HCT116 (cell line): Measurements from ENCODE around the gene APBA2. TPM values are rescaled to one million over a fixed set of nuclear protein-coding genes. Genes with fewer than 3 reads are reported as not detected.

Experiments used
- ATAC-seq: fragments of 200-7000 bp; cut with Tn5 transposase; 2 replicates; pipeline ENCODE4 v1.9.1; 2020; ENCODE audit warnings: mild to moderate bottlenecking, moderate library complexity
- BruUV-seq: library from RNA; stranded (reverse); fragments of 400-500 nt; replicated peaks from 2 replicates; lab custom pipeline; 2021; lab: Mats Ljungman, UMichigan
- CTCF ChIA-PET: fragments of 300-600 bp; sonication (Branson Sonifier 250); formaldehyde crosslinking; loops from one replicate; lab custom pipeline; 2021; ENCODE audit warnings: antibody characterized with exemption; lab: Charles Lee
- POLR2A ChIA-PET: fragments of 300-600, 350-600 bp; sonication (Branson Sonifier 250); formaldehyde crosslinking; loops from one replicate; lab custom pipeline; 2021; ENCODE audit warnings: antibody characterized with exemption; lab: Charles Lee
- RAD21 ChIA-PET, 2 experiments: fragments of 300-600 bp; sonication (Branson Sonifier 250); formaldehyde crosslinking; loops; one replicate each; lab custom pipeline; 2023; ENCODE audit warnings: low total read pairs in 2 of 2; ENCODE audit not compliant: uncharacterized antibody in 2 of 2, unreplicated experiment in 2 of 2, low non-redundant PET in 1 of 2; lab: Charles Lee
- DNase-seq: peaks from one replicate; pipeline ENCODE4 v3.0.0-alpha.2; 2010; ENCODE audit warnings: low read depth, low spot score
- H2AFZ ChIP-seq: fragments of 200-600 bp; shearing (Covaris generic), sonication (generic); 2 replicates; pipeline ENCODE4 v1.6.1; 2017; ENCODE audit warnings: low read depth, mixed run types, mixed read lengths, antibody characterized with exemption, low read length; ENCODE audit not compliant: poor library complexity, severe bottlenecking
- H3K27ac ChIP-seq: 2 replicates; pipeline ENCODE4 v1.5.1; 2012; ENCODE audit warnings: low read depth, low read length
- H3K27me3 ChIP-seq: fragments of 200-600 bp; sonication (generic); 2 replicates; pipeline ENCODE4 v1.6.1; 2016; ENCODE audit warnings: mixed run types, low read length, mixed read lengths; ENCODE audit not compliant: insufficient read depth
- H3K36me3 ChIP-seq, 2 experiments: fragments of 200-500 bp in 1 of 2; fragments of 200-600 bp in 1 of 2; sonication (Bioruptor generic) in 1 of 2; sonication (generic) in 1 of 2; 2 replicates each; pipeline versions ENCODE4 v1.5.1 to v1.6.1; 2014 to 2016; ENCODE audit warnings: low read length in 2 of 2, inconsistent platforms in 1 of 2, mixed read lengths in 1 of 2, mixed run types in 1 of 2; ENCODE audit not compliant: insufficient read depth in 2 of 2, control insufficient read depth in 1 of 2
- H3K4me1 ChIP-seq, 2 experiments: fragments of 200-600 bp in 1 of 2; sonication (generic) in 1 of 2; 2 replicates each; pipeline versions ENCODE4 v1.5.1 to v1.6.1; 2012 to 2017; ENCODE audit warnings: low read length in 2 of 2, inconsistent platforms in 1 of 2, mild to moderate bottlenecking in 1 of 2, mixed read lengths in 1 of 2, mixed run types in 1 of 2, moderate library complexity in 1 of 2; ENCODE audit not compliant: insufficient read depth in 2 of 2, control insufficient read depth in 1 of 2
- H3K4me2 ChIP-seq: fragments of 200-600 bp; sonication (generic); 2 replicates; pipeline ENCODE4 v1.6.1; 2017; ENCODE audit warnings: mixed run types, low read length, mixed read lengths
- H3K4me3 ChIP-seq, 2 experiments: fragments of 200-600 bp in 1 of 2; sonication (generic) in 1 of 2; replicated peaks in 1 of 2; 2 replicates each; pipeline ENCODE4 v1.5.1; 2011 to 2016; ENCODE audit warnings: low read length in 2 of 2, control low read depth in 1 of 2, low read depth in 1 of 2, mild to moderate bottlenecking in 1 of 2, mixed read lengths in 1 of 2, mixed run types in 1 of 2
- H3K79me2 ChIP-seq: fragments of 200-600 bp; sonication (generic); 2 replicates; pipeline ENCODE4 v1.6.1; 2017; ENCODE audit warnings: mild to moderate bottlenecking, mixed run types, low read length, moderate library complexity, mixed read lengths; ENCODE audit not compliant: insufficient read depth
- H3K9ac ChIP-seq: fragments of 200-600 bp; sonication (generic); 2 replicates; pipeline ENCODE4 v1.6.1; 2016; ENCODE audit warnings: low read length, mixed read lengths
- H3K9me2 ChIP-seq: fragments of 200-600 bp; sonication (generic), shearing (Covaris generic); 2 replicates; pipeline ENCODE4 v1.6.1; 2017; ENCODE audit warnings: mixed run types, mild to moderate bottlenecking, moderate library complexity; ENCODE audit not compliant: insufficient read depth
- H3K9me3 ChIP-seq, 2 experiments: fragments of 200-500 bp in 1 of 2; fragments of 200-600 bp in 1 of 2; sonication (Bioruptor generic) in 1 of 2; sonication (generic) in 1 of 2; 2 replicates each; pipeline ENCODE4 v1.6.1; 2014 to 2017; ENCODE audit warnings: low read length in 2 of 2, mixed read lengths in 2 of 2, inconsistent platforms in 1 of 2, low read depth in 1 of 2, mild to moderate bottlenecking in 1 of 2, mixed run types in 1 of 2, moderate library complexity in 1 of 2; ENCODE audit not compliant: control insufficient read depth in 1 of 2, insufficient read depth in 1 of 2
- H4K20me1 ChIP-seq: fragments of 200-600 bp; sonication (generic), shearing (Covaris generic); 2 replicates; pipeline ENCODE4 v1.6.1; 2017; ENCODE audit warnings: mixed run types, mild to moderate bottlenecking, moderate library complexity; ENCODE audit not compliant: insufficient read depth
- ATF3 ChIP-seq: IDR thresholded peaks from 2 replicates; pipeline ENCODE4 v1.6.1; 2012
- CBX3 ChIP-seq: IDR thresholded peaks from 2 replicates; pipeline ENCODE4 v1.6.1; 2012; ENCODE audit warnings: low read depth
- CEBPB ChIP-seq: IDR thresholded peaks from 2 replicates; pipeline ENCODE4 v1.6.1; 2012; ENCODE audit warnings: low read depth
- CTCF ChIP-seq, 3 experiments: fragments of 200-600 bp in 1 of 3; sonication (generic) in 1 of 3; IDR thresholded peaks in 2 of 3; conservative IDR thresholded peaks in 1 of 3; 2 replicates each; pipeline ENCODE4 v1.5.1; 2012 to 2017; ENCODE audit warnings: low read depth in 2 of 3, low read length in 2 of 3, antibody characterized with exemption in 1 of 3, borderline replicate concordance in 1 of 3, control low read depth in 1 of 3, mild to moderate bottlenecking in 1 of 3, mixed read lengths in 1 of 3, mixed run types in 1 of 3, moderate library complexity in 1 of 3; ENCODE audit not compliant: insufficient read depth in 1 of 3
- EZH2 ChIP-seq: fragments of 200-600 bp; sonication (generic); IDR thresholded peaks from 2 replicates; pipeline ENCODE4 v1.6.1; 2017; ENCODE audit warnings: antibody characterized with exemption, mixed run types
- EZH2phosphoT487 ChIP-seq: fragments of 200-600 bp; IDR thresholded peaks from 2 replicates; pipeline ENCODE4 v1.6.1; 2018; ENCODE audit warnings: antibody characterized with exemption, borderline replicate concordance
- FOSL1 ChIP-seq: IDR thresholded peaks from 2 replicates; pipeline ENCODE4 v1.6.1; 2012; ENCODE audit warnings: low read depth
- JUND ChIP-seq: IDR thresholded peaks from 2 replicates; pipeline ENCODE4 v1.6.1; 2012
- MAX ChIP-seq: IDR thresholded peaks from 2 replicates; pipeline ENCODE4 v1.6.1; 2012
- POLR2A ChIP-seq: IDR thresholded peaks from 2 replicates; pipeline ENCODE4 v1.7.0; 2011; ENCODE audit warnings: borderline replicate concordance; ENCODE audit not compliant: insufficient read depth, insufficient read length; ENCODE audit errors: extremely low read depth
- POLR2AphosphoS5 ChIP-seq: IDR thresholded peaks from 2 replicates; pipeline ENCODE4 v1.6.1; 2011; ENCODE audit warnings: mild to moderate bottlenecking, low read depth, low read length, moderate library complexity
- RAD21 ChIP-seq: IDR thresholded peaks from 2 replicates; pipeline ENCODE4 v1.6.1; 2012; ENCODE audit warnings: low read depth, mild to moderate bottlenecking
- REST ChIP-seq: IDR thresholded peaks from 2 replicates; pipeline ENCODE4 v1.6.1; 2012; ENCODE audit warnings: low read depth
- SP1 ChIP-seq: IDR thresholded peaks from 2 replicates; pipeline ENCODE4 v1.6.1; 2012; ENCODE audit warnings: low read depth
- SRF ChIP-seq: IDR thresholded peaks from 2 replicates; pipeline ENCODE4 v1.6.1; 2012; ENCODE audit warnings: low read depth
- TCF7L2 ChIP-seq: IDR thresholded peaks from 2 replicates; pipeline ENCODE4 v1.7.0; 2011; ENCODE audit warnings: borderline replicate concordance, inconsistent platforms; ENCODE audit not compliant: insufficient read depth, insufficient read length; ENCODE audit errors: extremely low read depth
- YY1 ChIP-seq: IDR thresholded peaks from 2 replicates; pipeline ENCODE4 v1.6.1; 2011; ENCODE audit warnings: low read length, low read depth, moderate library complexity, mild to moderate bottlenecking; ENCODE audit not compliant: insufficient replicate concordance; ENCODE audit errors: extremely low read depth
- ZNF274 ChIP-seq: fragments of 200-500 bp; sonication (Bioruptor generic); IDR thresholded peaks from 2 replicates; pipeline ENCODE4 v1.6.1; 2014; ENCODE audit warnings: mild to moderate bottlenecking, low read depth, low read length, inconsistent platforms
- intact Hi-C: fragments of 100-400 bp; cut with micrococcal nuclease; formaldehyde crosslinking; loops from 2 replicates; pipeline ENCODE4 v1.10.0; 2022
- total RNA-seq: library from RNA; stranded (reverse); gene quantifications from one replicate; pipeline ENCODE4 v1.2.1, GENCODE V29; 2021; ENCODE audit not compliant: unreplicated experiment

The APBA2 gene
- total RNA-seq, 1 experiment from 2014 or later: 0.47 TPM

- H3K36me3 ChIP-seq: no peaks in the 10 kb centered on the region
- BruUV-seq: no TSS peak
- H3K4me1 ChIP-seq: peaks cover 0 to 3% of the 10 kb centered on the region in 2 experiments; a peak in 2 of 4 replicates
- TF ChIP-seq POLR2A: no peak
- TF ChIP-seq POLR2AphosphoS5: no peak
- TF ChIP-seq TCF7L2: no peak
- TF ChIP-seq ZNF274: no peak
- TF ChIP-seq CTCF (IDR thresholded peaks at IDR 0.05 in 2 of 3, conservative IDR thresholded peaks at IDR 0.05 in 1 of 3; ENCODE audit: borderline replicate concordance in 1 of 3, insufficient read depth in 1 of 3, low read depth in 2 of 3, low read length in 2 of 3): no peak
- no peak for TF ChIP-seq REST
- TF ChIP-seq CEBPB: no peak
- no peak for TF ChIP-seq YY1
- no peak for TF ChIP-seq SRF
- TF ChIP-seq CBX3: no peak
- no peak for TF ChIP-seq EZH2phosphoT487
- TF ChIP-seq JUND: no peak
- TF ChIP-seq MAX: no peak
- no peak for TF ChIP-seq EZH2
- no peak for TF ChIP-seq SP1
- no peak for TF ChIP-seq ATF3
- TF ChIP-seq RAD21: no peak
- no peak for TF ChIP-seq FOSL1
- H3K9ac ChIP-seq: no peak overlapping the region
- DNase-seq (no peak), ATAC-seq (no peak)
- ChIA-PET CTCF (no interaction called here), RAD21 (no interaction called here), POLR2A (no interaction called here)
- H3K27ac ChIP-seq: no peak overlapping the region
- no peak overlapping the region for H2AFZ ChIP-seq
- H3K79me2 ChIP-seq: no peaks in the 10 kb centered on the region
- no peaks in the 10 kb centered on the region for H4K20me1 ChIP-seq
- H3K4me3 ChIP-seq: no peak overlapping the region
- H3K9me3 ChIP-seq: no peaks in the 10 kb centered on the region
- no peaks in the 10 kb centered on the region for H3K9me2 ChIP-seq
- intact Hi-C loops: no loop called here
- H3K27me3 ChIP-seq: peaks cover 11% of the 10 kb centered on the region; the same call in 1 of the 2 replicates
- no peak overlapping the region for H3K4me2 ChIP-seq
These were observed 221.6 kb downstream of the APBA2 start for GRCh38 chr15:29107291-29107890.
